HL-60 (cell line): ENCODE measurements around the gene NEK1.
"Not testable (repeated sequence)": the region's sequence is repeated elsewhere in the genome, so short reads cannot be mapped to it uniquely, and the experiment has no call there.

Experiments
- DNase-seq, 2 experiments: peaks; one replicate each; pipeline ENCODE4 v3.0.0-alpha.2; 2010 to 2020; ENCODE audit warnings: low read depth in 1 of 2, low spot score in 1 of 2
- H3K27ac ChIP-seq: fragments of 250-450 bp; sonication (Bioruptor Pico); replicated peaks from 2 replicates; pipeline ENCODE4 v1.5.1; 2020; ENCODE audit warnings: mild to moderate bottlenecking, moderate library complexity
- H3K27me3 ChIP-seq: fragments of 250-450 bp; sonication (Bioruptor Pico); 2 replicates; pipeline ENCODE4 v1.5.1; 2021; ENCODE audit warnings: mild to moderate bottlenecking, moderate library complexity; ENCODE audit not compliant: insufficient read depth, poor library complexity, severe bottlenecking
- H3K4me3 ChIP-seq: replicated peaks from 2 replicates; pipeline ENCODE4 v1.5.1; 2011; ENCODE audit warnings: mild to moderate bottlenecking, control low read depth, low read length; ENCODE audit not compliant: insufficient read depth
- CTCF ChIP-seq: IDR thresholded peaks from one replicate; pipeline ENCODE4 v1.5.1; 2011; ENCODE audit warnings: low read length, control low read depth, inconsistent platforms; ENCODE audit not compliant: insufficient read depth
- GABPA ChIP-seq: IDR thresholded peaks from 2 replicates; pipeline ENCODE4 v1.6.1; 2012; ENCODE audit warnings: low read depth
- POLR2AphosphoS5 ChIP-seq: IDR thresholded peaks from 2 replicates; pipeline ENCODE4 v1.6.1; 2012; ENCODE audit warnings: low read depth
- REST ChIP-seq: IDR thresholded peaks from 2 replicates; pipeline ENCODE4 v1.6.1; 2012; ENCODE audit warnings: low read depth; ENCODE audit not compliant: insufficient replicate concordance
- SPI1 ChIP-seq: IDR thresholded peaks from 2 replicates; pipeline ENCODE4 v1.6.1; 2012; ENCODE audit warnings: low read depth, mild to moderate bottlenecking, borderline replicate concordance

NEK1 gene

GRCh38 chr4:169567916-169568315 is 44.5 kb downstream of the NEK1 start:
- TF ChIP-seq REST: no peak
- no peak for TF ChIP-seq SPI1
- no peak for TF ChIP-seq GABPA
- TF ChIP-seq POLR2AphosphoS5: no peak
- TF ChIP-seq CTCF: no peak
- DNase-seq: no peak
- Histone ChIP-seq H3K4me3 (no peak overlapping the region), H3K27me3 (no peaks in the 10 kb centered on the region), H3K27ac (no peak overlapping the region)

GRCh38 chr4:169566021-169566818 is 46.2 kb downstream of the NEK1 start:
- H3K27ac ChIP-seq: no peak overlapping the region
- peak; percentile 3 to 13 for DNase-seq
- no peak for TF ChIP-seq REST
- TF ChIP-seq CTCF: peak; percentile 39
- no peak overlapping the region for H3K4me3 ChIP-seq
- no peaks in the 10 kb centered on the region for H3K27me3 ChIP-seq

- no peak overlapping the region for H3K4me3 ChIP-seq
- TF ChIP-seq SPI1: no peak
- H3K27ac ChIP-seq: no peak overlapping the region
- no peak for DNase-seq
- no peaks in the 10 kb centered on the region for H3K27me3 ChIP-seq
Observed at GRCh38 chr4:169565606-169566005, 46.8 kb downstream of the NEK1 start.

- H3K27me3 ChIP-seq: no peaks in the 10 kb centered on the region
- TF ChIP-seq CTCF (no peak), REST (no peak), SPI1 (no peak), GABPA (no peak), POLR2AphosphoS5 (no peak)
- H3K4me3 ChIP-seq: no peak overlapping the region
- DNase-seq: no peak
- H3K27ac ChIP-seq: no peak overlapping the region
Observed at GRCh38 chr4:169557061-169557636, 55.2 kb downstream of the NEK1 start.

GRCh38 chr4:169546548-169546947 is 65.8 kb downstream of the NEK1 start:
- not testable (repeated sequence) for H3K27ac ChIP-seq, H3K4me3 ChIP-seq, DNase-seq

More at GRCh38 chr4:169546548-169546947, 65.8 kb downstream of the NEK1 start:
- H3K27me3 ChIP-seq: not testable (repeated sequence)
